Measurements from ENCODE around the gene SMAD5. TPM values are rescaled to one million over a fixed set of nuclear protein-coding genes. Genes with fewer than 3 reads are reported as not detected.

SMAD5 gene
- total RNA-seq, 1 experiment from 2014 or later: 106 TPM

- intact Hi-C loops (cut with micrococcal nuclease): no loop called here
- no TSS peak for BruUV-seq (replicated peaks)
- CTCF ChIA-PET: interaction anchor here (0.6 to 4.8 kb wide), 6 partner anchors 11 to 1716 kb away, joined by 3 to 39 read pairs (median 8); no protein-coding TSS in a partner anchor
Observed at GRCh38 chr5:136185974-136186665, 53.5 kb downstream of the SMAD5 start.

GRCh38 chr5:136186796-136187195 lies 54.2 kb downstream of the SMAD5 start:
- H3K4me3 Mint-ChIP-seq (ENCODE audit: unreplicated experiment): no peak overlapping the region

More at GRCh38 chr5:136185974-136186665, 53.5 kb downstream of the SMAD5 start:
- H3K36me3 Mint-ChIP-seq (ENCODE audit: insufficient read depth, unreplicated experiment): peaks cover 38% of the 10 kb centered on the region
- POLR2A ChIA-PET: interaction anchor here (0.6 to 1.5 kb wide), 3 partner anchors 9 to 44 kb away, joined by 3 to 4 read pairs (median 3); no protein-coding TSS in a partner anchor
- H3K27ac Mint-ChIP-seq (ENCODE audit: low read depth, unreplicated experiment): no peak overlapping the region
- no peak for DNase-seq (ENCODE audit: unreplicated experiment)
- H3K4me3 Mint-ChIP-seq (ENCODE audit: unreplicated experiment): no peak overlapping the region
- H3K4me1 Mint-ChIP-seq (ENCODE audit: insufficient read depth, unreplicated experiment): no peaks in the 10 kb centered on the region
- no peak for TF ChIP-seq CTCF (IDR thresholded peaks at IDR 0.05; ENCODE audit: unreplicated experiment)
- no peaks in the 10 kb centered on the region for H3K9me3 Mint-ChIP-seq (ENCODE audit: unreplicated experiment)
- peaks cover 6% of the 10 kb centered on the region for H3K27me3 Mint-ChIP-seq (ENCODE audit: insufficient read depth, unreplicated experiment)

GRCh38 chr5:136188859-136189258 lies 56.2 kb downstream of the SMAD5 start:
- BruUV-seq (replicated peaks): no TSS peak
- peaks cover 29% of the 10 kb centered on the region for H3K27me3 Mint-ChIP-seq (ENCODE audit: insufficient read depth, unreplicated experiment)
- intact Hi-C loops (cut with micrococcal nuclease): no loop called here
- CTCF ChIA-PET: interaction anchor here (0.6 to 2.5 kb wide), 9 partner anchors 12 to 623 kb away, joined by 3 to 11 read pairs (median 4); no protein-coding TSS in a partner anchor
- no peaks in the 10 kb centered on the region for H3K9me3 Mint-ChIP-seq (ENCODE audit: unreplicated experiment)
- no peak for DNase-seq (ENCODE audit: unreplicated experiment)
- TF ChIP-seq CTCF (IDR thresholded peaks at IDR 0.05; ENCODE audit: unreplicated experiment): no peak
- H3K27ac Mint-ChIP-seq (ENCODE audit: low read depth, unreplicated experiment): no peak overlapping the region
- H3K4me1 Mint-ChIP-seq (ENCODE audit: insufficient read depth, unreplicated experiment): no peaks in the 10 kb centered on the region
- H3K4me3 Mint-ChIP-seq (ENCODE audit: unreplicated experiment): no peak overlapping the region
- POLR2A ChIA-PET: interaction anchor here (0.8 kb wide), 1 partner anchor 10 kb away, joined by 5 read pairs; no protein-coding TSS in a partner anchor
- peaks cover 32% of the 10 kb centered on the region for H3K36me3 Mint-ChIP-seq (ENCODE audit: insufficient read depth, unreplicated experiment)

More at GRCh38 chr5:136186796-136187195, 54.2 kb downstream of the SMAD5 start:
- H3K36me3 Mint-ChIP-seq (ENCODE audit: insufficient read depth, unreplicated experiment): peaks cover 37% of the 10 kb centered on the region
- no peak for DNase-seq (ENCODE audit: unreplicated experiment)
- intact Hi-C loops (cut with micrococcal nuclease): no loop called here
- BruUV-seq (replicated peaks): no TSS peak
- H3K9me3 Mint-ChIP-seq (ENCODE audit: unreplicated experiment): no peaks in the 10 kb centered on the region
- TF ChIP-seq CTCF (IDR thresholded peaks at IDR 0.05; ENCODE audit: unreplicated experiment): no peak
- CTCF ChIA-PET: interaction anchor here (0.6 to 4.8 kb wide), 5 partner anchors 10 to 1715 kb away, joined by 3 to 39 read pairs (median 5); no protein-coding TSS in a partner anchor
- POLR2A ChIA-PET: interaction anchor here (0.6 to 0.7 kb wide), 2 partner anchors 21 to 44 kb away, joined by 3 to 4 read pairs; no protein-coding TSS in a partner anchor
- peaks cover 13% of the 10 kb centered on the region for H3K27me3 Mint-ChIP-seq (ENCODE audit: insufficient read depth, unreplicated experiment)
- no peaks in the 10 kb centered on the region for H3K4me1 Mint-ChIP-seq (ENCODE audit: insufficient read depth, unreplicated experiment)
- H3K27ac Mint-ChIP-seq (ENCODE audit: low read depth, unreplicated experiment): no peak overlapping the region

- peaks cover 39% of the 10 kb centered on the region for H3K27me3 Mint-ChIP-seq (ENCODE audit: insufficient read depth, unreplicated experiment)
- H3K4me3 Mint-ChIP-seq (ENCODE audit: unreplicated experiment): no peak overlapping the region
- no peak for DNase-seq (ENCODE audit: unreplicated experiment)
- no peaks in the 10 kb centered on the region for H3K4me1 Mint-ChIP-seq (ENCODE audit: insufficient read depth, unreplicated experiment)
- ChIA-PET POLR2A (interaction anchor here (0.8 kb wide), 1 partner anchor 11 kb away, joined by 3 read pairs; no protein-coding TSS in a partner anchor), CTCF (interaction anchor here (0.5 to 2.1 kb wide), 7 partner anchors 11 to 298 kb away, joined by 3 to 9 read pairs (median 4); no protein-coding TSS in a partner anchor)
- H3K9me3 Mint-ChIP-seq (ENCODE audit: unreplicated experiment): no peaks in the 10 kb centered on the region
- TF ChIP-seq CTCF (IDR thresholded peaks at IDR 0.05; ENCODE audit: unreplicated experiment): no peak
- BruUV-seq (replicated peaks): no TSS peak
- intact Hi-C loops (cut with micrococcal nuclease): no loop called here
- H3K27ac Mint-ChIP-seq (ENCODE audit: low read depth, unreplicated experiment): no peak overlapping the region
- H3K36me3 Mint-ChIP-seq (ENCODE audit: insufficient read depth, unreplicated experiment): peaks cover 24% of the 10 kb centered on the region
Observed at GRCh38 chr5:136190091-136190720, 57.6 kb downstream of the SMAD5 start.

Measured in MCF 10A (cell line).